ENCODE data around the gene FAM135A. TPM values are rescaled to one million over a fixed set of nuclear protein-coding genes. Genes with fewer than 3 reads are reported as not detected.

Gene FAM135A
- total and polyA plus RNA-seq, 9 of the 15 experiments (the other 6 are each of a cell fraction or from before 2014, with no cell fraction given) = 7.4 to 32.9 (median 19.2) TPM

DNA sequence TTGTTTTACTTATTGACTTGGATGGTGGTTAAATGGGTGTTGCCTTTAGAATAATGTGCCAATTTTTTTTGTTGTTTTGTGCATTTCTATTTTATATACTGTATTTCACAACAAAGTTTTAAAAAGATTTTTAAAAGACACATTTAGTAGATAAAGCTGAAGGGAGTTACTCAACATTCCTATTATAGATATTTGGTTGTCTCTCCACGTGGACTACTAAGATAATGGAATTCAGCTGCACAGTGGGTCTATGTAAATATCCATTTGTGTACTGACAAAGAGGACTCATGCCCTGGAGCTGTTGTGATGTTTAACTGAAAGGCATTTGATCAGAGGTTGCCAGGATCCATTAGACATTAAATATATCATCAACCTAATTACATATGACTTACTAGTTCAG, 23.2 kb upstream of the FAM135A start (continued):
- TF ChIP-seq TBP (optimal IDR thresholded peaks at IDR 0.05; ENCODE audit: low read depth, low read length) (no peak), ZFP1 (CRISPR knock-in tag; IDR thresholded peaks at IDR 0.05) (no peak), ZNF133 (CRISPR knock-in tag; IDR thresholded peaks at IDR 0.05) (no peak), HOXB6 (CRISPR knock-in tag; IDR thresholded peaks at IDR 0.05; ENCODE audit: borderline replicate concordance) (no peak), TCF7 (IDR thresholded peaks at IDR 0.05; ENCODE audit: borderline replicate concordance) (no peak), ESRRB (CRISPR knock-in tag; IDR thresholded peaks at IDR 0.05; ENCODE audit: borderline replicate concordance) (no peak), NR2C2 (CRISPR knock-in tag; IDR thresholded peaks at IDR 0.05) (no peak), NR2C2 (tag; IDR thresholded peaks at IDR 0.05) (no peak), MGA (IDR thresholded peaks at IDR 0.05) (0 out of 2 replicates have a peak, but pooled peaks have one; percentile 37), ZKSCAN3 (CRISPR knock-in tag; IDR thresholded peaks at IDR 0.05) (no peak), NCOA4 (IDR thresholded peaks at IDR 0.05; ENCODE audit: partially characterized antibody) (no peak), POLR3G (IDR thresholded peaks at IDR 0.05; ENCODE audit: extremely low read depth, insufficient read length, insufficient replicate concordance) (no peak), ZNF644 (tag; IDR thresholded peaks at IDR 0.05; ENCODE audit: low read depth) (no peak)
- TF ChIP-seq, protein P1, sequence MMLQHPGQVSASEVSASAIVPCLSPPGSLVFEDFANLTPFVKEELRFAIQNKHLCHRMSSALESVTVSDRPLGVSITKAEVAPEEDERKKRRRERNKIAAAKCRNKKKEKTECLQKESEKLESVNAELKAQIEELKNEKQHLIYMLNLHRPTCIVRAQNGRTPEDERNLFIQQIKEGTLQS (IDR thresholded peaks at IDR 0.05) = no peak
- TF ChIP-seq, protein P1 (CRISPR knock-in tag; conservative IDR thresholded peaks at IDR 0.05) = no peak
